Measurements from ENCODE around the gene USP49.

Gene USP49

DNA sequence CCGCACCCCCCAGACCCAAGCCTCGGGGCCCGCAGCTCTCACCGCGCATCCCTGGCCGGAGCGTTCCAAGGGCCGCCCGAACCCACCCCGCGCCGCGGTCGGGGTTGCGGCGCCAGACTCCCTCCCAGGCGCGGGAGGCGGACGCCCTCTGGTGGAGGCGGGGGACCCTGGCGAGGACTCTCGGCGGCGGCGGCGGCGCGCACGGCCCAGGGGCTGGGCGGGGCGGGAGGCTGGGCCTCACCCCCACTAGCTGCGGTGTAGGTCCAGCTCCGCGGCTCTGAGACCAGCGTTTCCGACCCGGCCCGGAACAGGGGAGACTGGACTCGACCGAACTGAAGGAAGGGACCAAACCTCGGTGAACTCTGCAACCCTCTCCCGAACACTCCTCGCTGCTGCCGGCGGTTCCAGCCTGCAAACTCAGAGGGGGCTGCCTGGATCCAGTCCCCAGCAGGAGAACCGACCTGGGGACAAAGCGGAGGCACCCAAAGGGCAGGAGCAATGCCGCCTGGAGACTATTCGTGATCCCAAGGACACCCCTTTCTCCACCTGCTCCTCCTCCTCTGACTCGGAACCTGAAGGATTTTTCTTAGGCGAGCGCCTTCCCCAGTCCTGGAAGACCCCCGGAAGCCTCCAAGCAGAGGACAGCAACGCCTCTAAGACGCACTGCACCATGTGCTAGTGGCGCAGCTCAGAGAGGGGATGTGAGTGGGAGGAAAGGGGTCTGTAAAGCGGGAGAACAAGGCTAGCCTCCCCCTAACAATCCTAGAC, 108.5 kb downstream of the USP49 start:
- TF ChIP-seq, protein P1, sequence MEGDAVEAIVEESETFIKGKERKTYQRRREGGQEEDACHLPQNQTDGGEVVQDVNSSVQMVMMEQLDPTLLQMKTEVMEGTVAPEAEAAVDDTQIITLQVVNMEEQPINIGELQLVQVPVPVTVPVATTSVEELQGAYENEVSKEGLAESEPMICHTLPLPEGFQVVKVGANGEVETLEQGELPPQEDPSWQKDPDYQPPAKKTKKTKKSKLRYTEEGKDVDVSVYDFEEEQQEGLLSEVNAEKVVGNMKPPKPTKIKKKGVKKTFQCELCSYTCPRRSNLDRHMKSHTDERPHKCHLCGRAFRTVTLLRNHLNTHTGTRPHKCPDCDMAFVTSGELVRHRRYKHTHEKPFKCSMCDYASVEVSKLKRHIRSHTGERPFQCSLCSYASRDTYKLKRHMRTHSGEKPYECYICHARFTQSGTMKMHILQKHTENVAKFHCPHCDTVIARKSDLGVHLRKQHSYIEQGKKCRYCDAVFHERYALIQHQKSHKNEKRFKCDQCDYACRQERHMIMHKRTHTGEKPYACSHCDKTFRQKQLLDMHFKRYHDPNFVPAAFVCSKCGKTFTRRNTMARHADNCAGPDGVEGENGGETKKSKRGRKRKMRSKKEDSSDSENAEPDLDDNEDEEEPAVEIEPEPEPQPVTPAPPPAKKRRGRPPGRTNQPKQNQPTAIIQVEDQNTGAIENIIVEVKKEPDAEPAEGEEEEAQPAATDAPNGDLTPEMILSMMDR (IDR thresholded peaks at IDR 0.05), result peak; percentile 70

DNA sequence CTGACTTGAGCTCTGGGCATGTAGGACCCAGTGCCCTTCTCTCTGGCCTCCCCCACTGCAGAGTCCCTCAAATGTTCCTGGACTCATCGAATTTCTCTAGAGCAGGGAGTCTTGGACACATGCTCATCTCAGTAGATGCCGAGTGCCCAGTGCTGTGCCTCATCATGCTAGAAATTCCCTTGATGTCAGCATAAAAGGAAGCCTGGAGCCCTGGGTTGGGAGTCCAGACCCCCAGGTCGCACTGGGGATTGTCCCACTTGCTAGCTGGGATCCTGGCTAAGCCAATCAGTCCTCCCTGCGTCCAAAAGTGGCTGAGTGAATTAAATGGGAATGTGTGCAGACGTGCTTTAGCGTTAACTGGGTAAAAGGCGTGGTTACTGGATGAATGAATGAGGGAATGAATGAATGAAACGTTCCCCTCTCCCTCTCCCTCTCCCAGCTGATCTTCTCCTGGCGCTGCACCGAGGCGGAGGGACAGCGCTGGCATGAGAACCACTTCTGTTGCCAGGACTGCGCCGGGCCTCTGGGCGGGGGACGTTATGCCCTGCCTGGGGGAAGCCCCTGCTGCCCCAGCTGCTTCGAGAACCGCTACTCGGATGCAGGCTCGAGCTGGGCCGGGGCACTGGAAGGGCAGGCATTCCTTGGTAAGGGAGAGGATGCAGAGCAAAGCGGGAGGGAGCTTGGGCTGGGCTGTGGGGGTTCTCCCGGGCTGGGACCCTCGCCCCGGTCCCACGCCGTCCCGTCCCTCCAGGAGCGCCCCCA, 109.3 kb downstream of the USP49 start:
- TF ChIP-seq, protein P1 (IDR thresholded peaks at IDR 0.05), result no peak

DNA sequence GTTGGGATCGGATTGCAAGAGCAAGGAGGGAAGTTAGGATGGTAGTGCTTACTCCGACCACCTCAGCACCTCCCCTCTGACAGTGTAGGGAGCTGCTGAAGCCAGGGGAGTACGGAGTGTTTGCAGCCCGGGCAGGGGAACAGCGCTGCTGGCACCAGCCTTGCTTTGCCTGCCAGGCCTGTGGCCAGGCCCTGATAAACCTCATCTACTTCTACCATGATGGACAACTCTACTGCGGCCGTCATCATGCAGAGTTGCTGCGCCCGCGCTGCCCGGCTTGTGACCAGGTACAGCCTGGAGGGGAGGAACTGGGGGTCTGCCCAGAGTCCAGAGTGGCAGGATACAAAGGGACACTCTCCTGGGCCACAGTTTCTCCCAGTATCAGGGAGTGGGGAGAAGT, 109.9 kb downstream of the USP49 start:
- TF ChIP-seq, protein P1 (IDR thresholded peaks at IDR 0.05), result no peak

DNA sequence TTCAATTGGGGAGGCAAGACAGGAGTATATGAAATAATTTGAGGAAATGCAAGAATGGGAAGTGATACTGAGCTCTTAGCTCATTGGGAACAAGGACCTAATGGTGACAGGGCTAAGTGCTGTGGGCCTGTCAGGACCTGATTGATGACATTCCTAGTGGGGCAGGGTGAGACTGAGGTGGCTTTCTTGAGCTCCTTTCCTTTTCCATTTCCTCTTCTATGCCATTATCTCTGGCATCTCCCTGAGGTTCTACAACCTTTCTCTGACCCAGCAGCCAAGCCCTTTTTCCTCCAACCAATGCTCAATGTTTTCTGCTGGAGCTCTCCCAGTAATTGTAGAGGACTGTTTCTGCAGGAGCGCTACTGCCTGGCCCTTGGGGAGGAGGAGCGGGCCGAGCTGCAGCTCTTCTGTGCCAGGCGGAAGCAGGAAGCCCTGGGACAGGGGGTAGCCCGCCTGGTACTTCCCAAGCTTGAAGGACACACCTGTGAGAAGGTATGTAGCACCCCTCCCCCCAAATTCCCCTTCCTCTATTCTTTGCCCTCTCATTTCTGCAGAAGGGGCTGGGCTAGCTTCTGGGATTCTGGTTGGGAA, 110.5 kb downstream of the USP49 start:
- TF ChIP-seq, protein P1 (IDR thresholded peaks at IDR 0.05), result no peak

DNA sequence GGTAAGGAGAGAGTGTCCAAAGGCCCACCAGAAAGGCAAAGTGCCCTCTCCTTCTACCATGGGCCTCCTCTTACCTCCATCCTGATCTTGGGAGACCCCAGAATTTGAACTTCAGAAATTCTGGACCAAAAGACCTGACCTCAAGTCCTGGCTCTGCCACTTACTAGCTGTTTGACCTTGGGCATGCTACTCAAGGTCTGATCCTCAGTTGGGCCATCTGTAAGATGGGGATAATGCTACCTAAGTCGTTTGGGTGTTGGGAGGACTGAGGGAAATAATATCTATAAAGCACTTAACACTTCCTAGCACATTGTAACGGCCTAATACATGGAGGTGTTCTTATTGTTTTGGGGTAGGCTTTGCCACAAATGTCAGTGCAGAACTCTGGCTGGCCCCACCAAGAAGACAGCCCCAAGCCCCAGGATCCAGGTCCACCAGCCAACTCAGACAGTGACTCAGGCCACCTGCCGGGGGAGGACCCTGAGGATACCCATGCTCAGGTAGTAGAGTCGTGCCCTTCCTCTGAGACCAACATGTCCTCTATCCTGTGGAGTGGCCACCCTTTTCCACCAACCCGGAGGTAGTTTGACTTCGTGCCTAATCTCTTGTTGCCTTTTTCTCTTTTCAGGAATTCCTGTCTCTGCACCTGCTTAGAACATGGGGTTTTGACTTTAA, 111.9 kb downstream of the USP49 start:
- TF ChIP-seq, protein P1 (IDR thresholded peaks at IDR 0.05), result no peak

DNA sequence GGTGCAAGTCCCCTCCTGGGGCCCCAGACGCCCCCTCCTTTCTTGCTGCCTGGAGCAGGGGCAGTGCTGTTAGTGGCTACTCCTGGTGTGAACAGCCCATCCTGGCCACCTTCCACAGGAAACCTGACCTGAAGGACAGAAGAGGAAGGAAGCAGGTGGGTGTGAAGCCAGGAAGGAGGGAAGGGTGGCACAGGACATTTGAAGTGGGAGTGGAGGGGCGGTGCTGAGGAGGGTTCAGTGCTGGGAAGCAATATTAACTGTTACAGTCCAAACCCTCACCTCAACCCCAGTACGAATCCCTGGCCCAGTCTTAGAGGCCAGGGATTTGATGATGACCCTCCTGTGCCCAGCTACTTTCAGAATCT, 113.8 kb downstream of the USP49 start:
- TF ChIP-seq, protein P1 (IDR thresholded peaks at IDR 0.05), result no peak

DNA sequence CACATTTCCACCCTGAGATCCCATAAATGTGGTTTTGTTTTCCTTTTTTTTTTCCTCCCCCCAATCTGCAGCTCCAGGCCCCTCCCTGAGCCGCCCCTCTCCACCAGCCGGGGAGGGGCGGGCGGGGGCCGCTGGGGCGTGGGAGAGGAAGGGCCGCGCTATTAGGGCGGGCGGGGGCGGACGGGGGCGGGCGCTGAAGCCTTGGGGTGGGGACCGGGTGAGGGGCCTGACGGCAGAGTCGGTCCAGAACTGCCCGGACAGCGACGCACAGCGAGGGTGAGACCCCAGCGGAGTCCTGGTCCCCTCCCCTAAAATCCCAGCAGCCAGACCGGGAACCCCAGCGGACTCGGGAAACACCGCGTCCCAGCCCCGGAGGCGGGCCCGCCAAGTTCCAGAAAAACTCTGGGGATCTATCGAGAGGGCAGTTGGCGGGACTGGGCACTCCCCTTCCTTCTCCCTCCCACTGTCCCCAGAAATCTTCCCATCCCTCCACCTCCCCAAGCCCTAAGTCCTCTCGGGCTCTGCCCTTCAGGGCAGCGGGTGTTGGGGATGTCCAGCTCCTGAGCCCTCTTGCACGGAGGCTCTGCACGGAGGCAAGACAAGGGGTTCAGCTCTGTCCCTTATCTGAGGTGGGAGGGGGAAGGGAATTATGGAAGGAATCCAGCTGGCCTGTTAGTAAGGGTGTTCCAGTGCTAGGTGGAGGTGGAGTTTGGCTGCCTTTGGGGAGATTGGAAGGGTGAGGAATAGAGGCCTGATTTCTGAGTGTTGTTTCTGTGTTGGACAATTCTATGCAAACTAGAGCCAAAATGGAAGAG, 114.4 kb downstream of the USP49 start, which contains the start of gene PRICKLE4:
Gene PRICKLE4, plus strand, starts transcription at position 232 of the 815 bp plus-strand sequence. CDS start 2,692 bp downstream, outside the sequence.
- TF ChIP-seq, protein P1 (IDR thresholded peaks at IDR 0.05), result no peak
